SK-N-SH treated with all-trans-retinoic acid at 6 μM for 48 hours (cell line): ENCODE data around the gene NOX5.

Source experiments
- CSRNP3 ChIP-seq: fragments of 250-450 bp; sonication (Bioruptor Pico); IDR thresholded peaks from 2 replicates; pipeline ENCODE4 v1.5.1; 2021; ENCODE audit warnings: mild to moderate bottlenecking, moderate library complexity
- ESRRG ChIP-seq: fragments of 250-450 bp; sonication (Bioruptor Pico); IDR thresholded peaks from 2 replicates; pipeline ENCODE4 v1.6.1; 2021; ENCODE audit warnings: mild to moderate bottlenecking
- PATZ1 ChIP-seq: fragments of 250-450 bp; sonication (Bioruptor Pico); IDR thresholded peaks from 2 replicates; pipeline ENCODE4 v1.8.0; 2020; ENCODE audit warnings: mild to moderate bottlenecking, moderate library complexity, borderline replicate concordance
- ZFP3 ChIP-seq: fragments of 250-450 bp; sonication (Bioruptor Pico); IDR thresholded peaks from 2 replicates; pipeline ENCODE4 v1.5.0; 2020; ENCODE audit warnings: mild to moderate bottlenecking, moderate library complexity
- ZFP30 ChIP-seq: fragments of 450-650 bp; formaldehyde crosslinking; IDR thresholded peaks from 2 replicates; pipeline ENCODE4 v1.5.0; 2022; ENCODE audit warnings: mild to moderate bottlenecking, moderate library complexity

- TF ChIP-seq ZFP3 (CRISPR knock-in tag) = no peak
- no peak for TF ChIP-seq PATZ1
- no peak for TF ChIP-seq CSRNP3 (CRISPR knock-in tag)
- TF ChIP-seq ESRRG (CRISPR knock-in tag) = no peak
- TF ChIP-seq ZFP30 (CRISPR knock-in tag) = no peak
Measured at GRCh38 chr15:69061414-69061842, 46.9 kb downstream of the NOX5 start.
